Left colon (tissue), 2 donors: Measurements from ENCODE around the gene SPACA6. TPM values are rescaled to one million over a fixed set of nuclear protein-coding genes. Genes with fewer than 3 reads are reported as not detected.

ENCODE experiments used
- ATAC-seq: fragments of 200-7000 bp; cut with Tn5 transposase; one replicate; pipeline ENCODE4 v1.9.1; 2020; ENCODE audit warnings: mild to moderate bottlenecking, moderate library complexity
- DNase-seq, 2 donors: peaks; one replicate each; pipeline ENCODE4 v3.0.0-alpha.2; 2020
- intact Hi-C, 2 donors: fragments of 100-400 bp; cut with DNase I in 1 of 2; cut with micrococcal nuclease in 1 of 2; formaldehyde crosslinking; loops; one replicate each; pipeline versions ENCODE4 v1.11.2 to v1.14.0; 2022; cut with DNase I, micrococcal nuclease
- microRNA-seq, 2 donors: library from miRNA; unstranded; fragments of <30 nt; microRNA quantifications; one replicate each; pipeline versions ENCODE4 v1.1.0 to v1.2.0, GENCODE V29; 2020
- total RNA-seq, 2 donors: library from RNA; stranded (reverse); fragmentation: NEBNext Ultra II Directional; extraction: Animal tissue kit (Norgen Biotek cat#: 25700); gene quantifications; one replicate each; pipeline ENCODE4 v1.2.1, GENCODE V29; 2021
- donor health status: DM: no; HTN: no; CAD: no.
- donor health status: DM: yes; HTN: yes; CAD: no.

Gene SPACA6
- total RNA-seq, 2 donors from 2014 or later: 4.1 to 5.2 TPM

GRCh38 chr19:51754770-51755169 is 61.6 kb downstream of the SPACA6 start:
- ATAC-seq (no peak), DNase-seq (no peak)
- intact Hi-C loops: no loop called here

Small RNAs within 50 kb of the gene (microRNA-seq; reads per million reads assigned to microRNA genes)
- 2,682 to 5,260 reads per million in 2 donors for gene MIR125A
- gene MIR99B: 3,472 to 3,997 reads per million in 2 donors
- gene MIRLET7E: 4,278 to 11,255 reads per million in 2 donors

Other genes with a start within 250 kb of the SPACA6 start
- 1 to 10 TPM in 1 of 2 donors, under 1 TPM in 1; 0.49 to 1.9 TPM for gene SIGLEC8, start 234.9 kb upstream of the SPACA6 start, total RNA-seq
- gene CEACAM18, start 214.8 kb upstream of the SPACA6 start, total RNA-seq: not detected
- under 1 TPM; 0.28 to 0.46 TPM for gene SIGLEC12, start 191.5 kb upstream of the SPACA6 start, total RNA-seq
- 1 to 10 TPM in 1 of 2 donors, under 1 TPM in 1; 0.85 to 2.7 TPM for gene SIGLEC6, start 161.7 kb upstream of the SPACA6 start, total RNA-seq
- 1 to 10 TPM; 7.7 to 8.0 TPM for gene ZNF175, start 122.0 kb upstream of the SPACA6 start, total RNA-seq
- gene SIGLEC5, start 62.9 kb upstream of the SPACA6 start, total RNA-seq: not detected
- 1 to 10 TPM in 1 of 2 donors, under 1 TPM in 1; 0.55 to 2.3 TPM for gene SIGLEC14, start 46.5 kb upstream of the SPACA6 start, total RNA-seq
- gene HAS1, start 30.7 kb downstream of the SPACA6 start, total RNA-seq: under 1 TPM; 0.21 to 0.28 TPM
- 1 to 10 TPM in 1 of 2 donors, under 1 TPM in 1; 0.67 to 1.3 TPM for gene FPR1, start 58.5 kb downstream of the SPACA6 start, total RNA-seq
- gene FPR2, start 67.8 kb downstream of the SPACA6 start, total RNA-seq: under 1 TPM in 1 of 2 donors, not detected in 1; 0.21 TPM
- 1 to 10 TPM; 2.0 to 7.5 TPM for gene FPR3, start 101.8 kb downstream of the SPACA6 start, total RNA-seq
- gene ZNF577, start 194.6 kb downstream of the SPACA6 start, total RNA-seq: 10 to 100 TPM in 1 of 2 donors, 1 to 10 TPM in 1; 8.7 to 10.0 TPM
- gene ZNF649, start 211.7 kb downstream of the SPACA6 start, total RNA-seq: 10 to 100 TPM in 1 of 2 donors, 1 to 10 TPM in 1; 5.5 to 10.0 TPM
- 1 to 10 TPM; 5.5 to 7.2 TPM for gene ZNF613, start 234.1 kb downstream of the SPACA6 start, total RNA-seq